ENCODE measurements around the gene CD300LF.

DNA sequence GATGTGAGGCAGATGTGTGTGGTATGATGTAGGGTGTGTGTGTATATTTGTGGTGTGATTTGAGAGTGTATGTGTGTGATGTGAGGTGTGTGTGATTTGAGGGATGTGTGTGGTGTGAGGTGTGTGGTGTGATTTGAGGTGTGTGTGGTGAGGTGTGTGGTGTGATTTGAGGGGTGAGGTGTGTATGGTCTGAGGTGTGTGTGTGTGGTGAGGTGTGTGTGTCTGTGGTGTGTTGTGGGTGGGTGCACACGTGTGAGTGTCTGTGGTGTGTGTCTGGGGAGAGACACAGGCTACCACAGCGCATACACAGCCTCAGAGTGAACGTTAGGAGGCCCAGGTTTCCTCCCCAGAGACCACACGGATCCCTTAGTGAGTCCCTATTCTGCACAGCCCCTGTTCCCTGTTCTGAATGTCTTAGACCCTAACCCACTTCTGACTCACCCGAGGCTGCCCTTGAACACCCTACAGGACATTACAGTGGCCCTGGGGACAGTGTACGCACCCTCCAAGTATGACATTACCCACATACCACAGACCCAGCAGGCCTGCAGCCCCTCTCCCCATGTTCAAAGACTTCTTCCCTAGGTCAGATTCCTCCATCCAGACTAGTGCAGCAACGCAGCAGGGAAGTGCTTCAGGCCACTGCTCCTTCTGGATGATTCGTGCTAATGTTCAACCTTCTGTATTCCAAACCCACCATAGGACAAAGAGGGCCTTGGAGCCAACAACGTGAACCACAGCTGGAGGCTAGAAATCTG, 20.8 kb upstream of the CD300LF start:
- TF ChIP-seq YY1 (IDR thresholded peaks at IDR 0.05; ENCODE audit: insufficient read depth, insufficient read length) (no peak), ZNF274 (IDR thresholded peaks at IDR 0.05; ENCODE audit: low read depth, low read length) (no peak)
